ENCODE results near the gene CNTNAP2.

The CNTNAP2 gene

GRCh38 chr7:148403466-148403993, 2286.9 kb downstream of the CNTNAP2 start:
- Histone ChIP-seq H3K9me3 (ENCODE audit: insufficient read depth, low read length, severe bottlenecking) (no peaks in the 10 kb centered on the region), H3K4me3 (ENCODE audit: low read depth in 1 of 2, low read length in 2 of 2) (no peak overlapping the region), H3K4me2 (ENCODE audit: insufficient read depth, low read length) (no peak overlapping the region), H4K20me1 (ENCODE audit: insufficient read depth, low read length) (no peaks in the 10 kb centered on the region), H3K79me2 (ENCODE audit: insufficient read depth, low read length) (no peaks in the 10 kb centered on the region), H3K4me1 (ENCODE audit: insufficient read depth, low read length) (no peaks in the 10 kb centered on the region), H3K27ac (ENCODE audit: low read length) (no peak overlapping the region), H3K9ac (ENCODE audit: low read depth, low read length) (no peak overlapping the region), H3K27me3 (ENCODE audit: insufficient read depth, low read length, poor library complexity) (peaks cover 11% of the 10 kb centered on the region), H2AFZ (ENCODE audit: low read depth, low read length) (no peak overlapping the region), H3K36me3 (ENCODE audit: insufficient read depth, low read length) (no peaks in the 10 kb centered on the region)
- TF ChIP-seq EZH2 (IDR thresholded peaks at IDR 0.05; ENCODE audit: borderline replicate concordance, low read depth, low read length, severe bottlenecking), result no peak
- TF ChIP-seq, protein P1, sequence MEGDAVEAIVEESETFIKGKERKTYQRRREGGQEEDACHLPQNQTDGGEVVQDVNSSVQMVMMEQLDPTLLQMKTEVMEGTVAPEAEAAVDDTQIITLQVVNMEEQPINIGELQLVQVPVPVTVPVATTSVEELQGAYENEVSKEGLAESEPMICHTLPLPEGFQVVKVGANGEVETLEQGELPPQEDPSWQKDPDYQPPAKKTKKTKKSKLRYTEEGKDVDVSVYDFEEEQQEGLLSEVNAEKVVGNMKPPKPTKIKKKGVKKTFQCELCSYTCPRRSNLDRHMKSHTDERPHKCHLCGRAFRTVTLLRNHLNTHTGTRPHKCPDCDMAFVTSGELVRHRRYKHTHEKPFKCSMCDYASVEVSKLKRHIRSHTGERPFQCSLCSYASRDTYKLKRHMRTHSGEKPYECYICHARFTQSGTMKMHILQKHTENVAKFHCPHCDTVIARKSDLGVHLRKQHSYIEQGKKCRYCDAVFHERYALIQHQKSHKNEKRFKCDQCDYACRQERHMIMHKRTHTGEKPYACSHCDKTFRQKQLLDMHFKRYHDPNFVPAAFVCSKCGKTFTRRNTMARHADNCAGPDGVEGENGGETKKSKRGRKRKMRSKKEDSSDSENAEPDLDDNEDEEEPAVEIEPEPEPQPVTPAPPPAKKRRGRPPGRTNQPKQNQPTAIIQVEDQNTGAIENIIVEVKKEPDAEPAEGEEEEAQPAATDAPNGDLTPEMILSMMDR (IDR thresholded peaks at IDR 0.05; ENCODE audit: borderline replicate concordance, extremely low read depth, low read length, poor library complexity, severe bottlenecking), result no peak
- no peak for DNase-seq
- ATAC-seq (ENCODE audit: insufficient read depth, low read depth), result no peak

DNA sequence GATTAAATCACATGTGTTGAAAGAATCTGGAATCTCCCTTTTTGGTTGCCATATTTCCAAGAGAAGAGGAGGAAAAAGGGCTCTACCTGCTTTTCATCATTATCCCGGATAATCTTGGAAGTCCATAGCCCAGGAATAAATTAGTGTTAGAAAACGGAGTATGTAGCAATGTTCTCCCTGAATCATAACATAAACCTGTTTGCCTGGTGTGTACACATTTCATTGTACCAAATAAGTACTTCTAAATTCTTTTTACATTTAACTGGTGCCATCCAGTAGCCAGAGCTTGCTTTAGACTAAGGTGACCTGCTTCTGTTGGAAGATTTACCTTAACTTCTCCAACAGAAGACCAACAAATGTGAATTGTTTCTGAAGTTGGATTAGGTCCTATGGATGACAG, 2291.7 kb downstream of the CNTNAP2 start:
- H2AFZ ChIP-seq (ENCODE audit: low read depth, low read length), result no peak overlapping the region

GRCh38 chr7:148410905-148411304, 2294.3 kb downstream of the CNTNAP2 start:
- H3K4me2 ChIP-seq (ENCODE audit: insufficient read depth, low read length), result no peak overlapping the region
- H3K27ac ChIP-seq (ENCODE audit: low read length), result no peak overlapping the region
- no peaks in the 10 kb centered on the region for H4K20me1 ChIP-seq (ENCODE audit: insufficient read depth, low read length)
- no peak overlapping the region for H3K9ac ChIP-seq (ENCODE audit: low read depth, low read length)
- no peaks in the 10 kb centered on the region for H3K9me3 ChIP-seq (ENCODE audit: insufficient read depth, low read length, severe bottlenecking)
- no peak for ATAC-seq (ENCODE audit: insufficient read depth, low read depth)
- H3K79me2 ChIP-seq (ENCODE audit: insufficient read depth, low read length), result no peaks in the 10 kb centered on the region
- no peak overlapping the region for H2AFZ ChIP-seq (ENCODE audit: low read depth, low read length)
- DNase-seq, result no peak
- TF ChIP-seq, protein P1 (IDR thresholded peaks at IDR 0.05; ENCODE audit: borderline replicate concordance, extremely low read depth, low read length, poor library complexity, severe bottlenecking), result no peak
- TF ChIP-seq EZH2 (IDR thresholded peaks at IDR 0.05; ENCODE audit: borderline replicate concordance, low read depth, low read length, severe bottlenecking), result no peak
- H3K4me1 ChIP-seq (ENCODE audit: insufficient read depth, low read length), result no peaks in the 10 kb centered on the region
- H3K36me3 ChIP-seq (ENCODE audit: insufficient read depth, low read length), result no peaks in the 10 kb centered on the region
- H3K4me3 ChIP-seq (ENCODE audit: low read depth in 1 of 2, low read length in 2 of 2), result no peak overlapping the region
- H3K27me3 ChIP-seq (ENCODE audit: insufficient read depth, low read length, poor library complexity), result no peaks in the 10 kb centered on the region

More for the DNA sequence above, 2291.7 kb downstream of the CNTNAP2 start:
- H3K4me1 ChIP-seq (ENCODE audit: insufficient read depth, low read length), result no peaks in the 10 kb centered on the region
- H3K9me3 ChIP-seq (ENCODE audit: insufficient read depth, low read length, severe bottlenecking), result no peaks in the 10 kb centered on the region
- no peaks in the 10 kb centered on the region for H3K79me2 ChIP-seq (ENCODE audit: insufficient read depth, low read length)
- H3K36me3 ChIP-seq (ENCODE audit: insufficient read depth, low read length), result no peaks in the 10 kb centered on the region
- H3K27me3 ChIP-seq (ENCODE audit: insufficient read depth, low read length, poor library complexity), result peaks cover 5% of the 10 kb centered on the region
- H3K9ac ChIP-seq (ENCODE audit: low read depth, low read length), result no peak overlapping the region
- ATAC-seq (ENCODE audit: insufficient read depth, low read depth) (no peak), DNase-seq (no peak)
- no peaks in the 10 kb centered on the region for H4K20me1 ChIP-seq (ENCODE audit: insufficient read depth, low read length)
- H3K27ac ChIP-seq (ENCODE audit: low read length), result no peak overlapping the region
- H3K4me3 ChIP-seq (ENCODE audit: low read depth in 1 of 2, low read length in 2 of 2), result no peak overlapping the region
- H3K4me2 ChIP-seq (ENCODE audit: insufficient read depth, low read length), result no peak overlapping the region
- TF ChIP-seq, protein P1 (IDR thresholded peaks at IDR 0.05; ENCODE audit: borderline replicate concordance, extremely low read depth, low read length, poor library complexity, severe bottlenecking), result no peak
- no peak for TF ChIP-seq EZH2 (IDR thresholded peaks at IDR 0.05; ENCODE audit: borderline replicate concordance, low read depth, low read length, severe bottlenecking)

DNA sequence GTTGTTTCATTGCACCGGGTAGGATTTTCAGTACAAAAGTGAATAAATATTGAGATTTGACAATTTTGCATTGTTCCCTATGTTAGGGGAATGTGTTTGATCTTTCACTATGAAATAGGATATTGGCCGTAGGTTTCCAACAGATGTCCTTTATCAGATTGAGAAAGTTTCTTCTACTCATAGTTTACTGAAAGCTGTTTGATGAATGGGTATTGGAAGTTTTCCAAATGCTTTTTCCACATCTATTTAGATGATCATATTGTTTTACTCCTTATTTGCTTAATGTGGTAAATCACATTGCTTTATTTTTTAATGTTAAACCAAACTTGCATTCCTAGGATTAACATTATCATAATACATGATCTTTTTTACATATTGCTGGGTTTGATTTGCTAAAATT, 2296.1 kb downstream of the CNTNAP2 start:
- Histone ChIP-seq H4K20me1 (ENCODE audit: insufficient read depth, low read length) (no peaks in the 10 kb centered on the region), H3K4me1 (ENCODE audit: insufficient read depth, low read length) (no peaks in the 10 kb centered on the region), H3K4me2 (ENCODE audit: insufficient read depth, low read length) (no peak overlapping the region), H3K27ac (ENCODE audit: low read length) (no peak overlapping the region), H3K79me2 (ENCODE audit: insufficient read depth, low read length) (no peaks in the 10 kb centered on the region), H3K27me3 (ENCODE audit: insufficient read depth, low read length, poor library complexity) (no peaks in the 10 kb centered on the region), H2AFZ (ENCODE audit: low read depth, low read length) (no peak overlapping the region), H3K9ac (ENCODE audit: low read depth, low read length) (no peak overlapping the region), H3K9me3 (ENCODE audit: insufficient read depth, low read length, severe bottlenecking) (no peaks in the 10 kb centered on the region), H3K36me3 (ENCODE audit: insufficient read depth, low read length) (no peaks in the 10 kb centered on the region), H3K4me3 (ENCODE audit: low read depth in 1 of 2, low read length in 2 of 2) (no peak overlapping the region)
- TF ChIP-seq EZH2 (IDR thresholded peaks at IDR 0.05; ENCODE audit: borderline replicate concordance, low read depth, low read length, severe bottlenecking), result no peak
- TF ChIP-seq, protein P1 (IDR thresholded peaks at IDR 0.05; ENCODE audit: borderline replicate concordance, extremely low read depth, low read length, poor library complexity, severe bottlenecking), result no peak
- DNase-seq, result no peak
- no peak for ATAC-seq (ENCODE audit: insufficient read depth, low read depth)
